Stimulated activated CD4-positive, alpha-beta T cell treated with anti-CD3 and anti-CD28 coated beads, Interleukin-12 subunit alpha, Interleukin-12 subunit beta, amount 100 ng/mL, for 48 hours (primary cell): ENCODE measurements around the gene EEPD1.

Experiments
- DNase-seq, 3 donors: peaks; one replicate each; pipeline ENCODE4 v3.0.0-alpha.2; 2020; ENCODE audit warnings: low read depth in 2 of 3, low spot score in 1 of 3

The EEPD1 gene

GRCh38 chr7:36279200-36279925, 126.3 kb downstream of the EEPD1 start:
- no peak for DNase-seq

GRCh38 chr7:36279926-36280315, 126.9 kb downstream of the EEPD1 start:
- DNase-seq = no peak

GRCh38 chr7:36280840-36281812, 128.1 kb downstream of the EEPD1 start:
- DNase-seq = no peak

- no peak for DNase-seq
Measured at GRCh38 chr7:36281945-36282717, 129.1 kb downstream of the EEPD1 start.

GRCh38 chr7:36283181-36283580, 130.1 kb downstream of the EEPD1 start:
- no peak for DNase-seq

GRCh38 chr7:36283711-36284130, 130.7 kb downstream of the EEPD1 start:
- DNase-seq = no peak

- no peak for DNase-seq
Measured at GRCh38 chr7:36284456-36285090, 131.5 kb downstream of the EEPD1 start.

- DNase-seq = no peak
Measured at GRCh38 chr7:36285276-36285675, 132.2 kb downstream of the EEPD1 start.

GRCh38 chr7:36286226-36286625, 133.2 kb downstream of the EEPD1 start:
- DNase-seq = peak in 1 of 3 donors; percentile 17

GRCh38 chr7:36286688-36287087, 133.6 kb downstream of the EEPD1 start:
- no peak for DNase-seq

GRCh38 chr7:36287371-36288241, 134.6 kb downstream of the EEPD1 start:
- DNase-seq = peak in 2 of 3 donors; percentile 24 to 31

- no peak for DNase-seq
Measured at GRCh38 chr7:36288501-36288900, 135.4 kb downstream of the EEPD1 start.

- DNase-seq = no peak
Measured at GRCh38 chr7:36289833-36290661, 137.0 kb downstream of the EEPD1 start.

GRCh38 chr7:36291387-36292316, 138.6 kb downstream of the EEPD1 start:
- peak; percentile 26 to 72 (median 68) for DNase-seq

GRCh38 chr7:36295090-36295489, 142.0 kb downstream of the EEPD1 start:
- DNase-seq = no peak

GRCh38 chr7:36296284-36296683, 143.2 kb downstream of the EEPD1 start:
- no peak for DNase-seq

- no peak for DNase-seq
Measured at GRCh38 chr7:36297364-36298009, 144.4 kb downstream of the EEPD1 start.
